Measurements from ENCODE around the gene RLF. TPM values are rescaled to one million over a fixed set of nuclear protein-coding genes. Genes with fewer than 3 reads are reported as not detected.

RLF gene, protein sequence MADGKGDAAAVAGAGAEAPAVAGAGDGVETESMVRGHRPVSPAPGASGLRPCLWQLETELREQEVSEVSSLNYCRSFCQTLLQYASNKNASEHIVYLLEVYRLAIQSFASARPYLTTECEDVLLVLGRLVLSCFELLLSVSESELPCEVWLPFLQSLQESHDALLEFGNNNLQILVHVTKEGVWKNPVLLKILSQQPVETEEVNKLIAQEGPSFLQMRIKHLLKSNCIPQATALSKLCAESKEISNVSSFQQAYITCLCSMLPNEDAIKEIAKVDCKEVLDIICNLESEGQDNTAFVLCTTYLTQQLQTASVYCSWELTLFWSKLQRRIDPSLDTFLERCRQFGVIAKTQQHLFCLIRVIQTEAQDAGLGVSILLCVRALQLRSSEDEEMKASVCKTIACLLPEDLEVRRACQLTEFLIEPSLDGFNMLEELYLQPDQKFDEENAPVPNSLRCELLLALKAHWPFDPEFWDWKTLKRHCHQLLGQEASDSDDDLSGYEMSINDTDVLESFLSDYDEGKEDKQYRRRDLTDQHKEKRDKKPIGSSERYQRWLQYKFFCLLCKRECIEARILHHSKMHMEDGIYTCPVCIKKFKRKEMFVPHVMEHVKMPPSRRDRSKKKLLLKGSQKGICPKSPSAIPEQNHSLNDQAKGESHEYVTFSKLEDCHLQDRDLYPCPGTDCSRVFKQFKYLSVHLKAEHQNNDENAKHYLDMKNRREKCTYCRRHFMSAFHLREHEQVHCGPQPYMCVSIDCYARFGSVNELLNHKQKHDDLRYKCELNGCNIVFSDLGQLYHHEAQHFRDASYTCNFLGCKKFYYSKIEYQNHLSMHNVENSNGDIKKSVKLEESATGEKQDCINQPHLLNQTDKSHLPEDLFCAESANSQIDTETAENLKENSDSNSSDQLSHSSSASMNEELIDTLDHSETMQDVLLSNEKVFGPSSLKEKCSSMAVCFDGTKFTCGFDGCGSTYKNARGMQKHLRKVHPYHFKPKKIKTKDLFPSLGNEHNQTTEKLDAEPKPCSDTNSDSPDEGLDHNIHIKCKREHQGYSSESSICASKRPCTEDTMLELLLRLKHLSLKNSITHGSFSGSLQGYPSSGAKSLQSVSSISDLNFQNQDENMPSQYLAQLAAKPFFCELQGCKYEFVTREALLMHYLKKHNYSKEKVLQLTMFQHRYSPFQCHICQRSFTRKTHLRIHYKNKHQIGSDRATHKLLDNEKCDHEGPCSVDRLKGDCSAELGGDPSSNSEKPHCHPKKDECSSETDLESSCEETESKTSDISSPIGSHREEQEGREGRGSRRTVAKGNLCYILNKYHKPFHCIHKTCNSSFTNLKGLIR (N-terminal part only)
- total RNA-seq (22.4 TPM), polyA plus RNA-seq (10.8 TPM)
- long read RNA-seq, donor 1 = 0 reads
- long read RNA-seq, donor 2, full-length matches to known transcripts = 6 of 6 reads
- long read RNA-seq, donor 2, partial matches to known transcripts = 0 of 6 reads
- long read RNA-seq, donor 2, other reads (novel, unspliced or antisense) = 0 of 6 reads
- long read RNA-seq, donor 3, full-length matches to known transcripts = 12 of 12 reads
- long read RNA-seq, donor 3, partial matches to known transcripts = 0 of 12 reads
- long read RNA-seq, donor 3, other reads (novel, unspliced or antisense) = 0 of 12 reads
- long read RNA-seq, donor 4, full-length matches to known transcripts = 3 of 3 reads
- long read RNA-seq, donor 4, partial matches to known transcripts = 0 of 3 reads
- long read RNA-seq, donor 4, other reads (novel, unspliced or antisense) = 0 of 3 reads
- long read RNA-seq, donor 5, full-length matches to known transcripts = 16 of 77 reads
- long read RNA-seq, donor 5, partial matches to known transcripts = 61 of 77 reads
- long read RNA-seq, donor 5, other reads (novel, unspliced or antisense) = 0 of 77 reads
- long read RNA-seq, donor 6, full-length matches to known transcripts = 6 of 6 reads
- long read RNA-seq, donor 6, partial matches to known transcripts = 0 of 6 reads
- long read RNA-seq, donor 6, other reads (novel, unspliced or antisense) = 0 of 6 reads
- long read RNA-seq, donor 7, full-length matches to known transcripts = 9 of 9 reads
- long read RNA-seq, donor 7, partial matches to known transcripts = 0 of 9 reads
- long read RNA-seq, donor 7, other reads (novel, unspliced or antisense) = 0 of 9 reads
- long read RNA-seq, donor 8 = 0 reads
- long read RNA-seq, donor 9, full-length matches to known transcripts = 2 of 2 reads
- long read RNA-seq, donor 9, partial matches to known transcripts = 0 of 2 reads
- long read RNA-seq, donor 9, other reads (novel, unspliced or antisense) = 0 of 2 reads
- long read RNA-seq, donor 10, full-length matches to known transcripts = 4 of 4 reads
- long read RNA-seq, donor 10, partial matches to known transcripts = 0 of 4 reads
- long read RNA-seq, donor 10, other reads (novel, unspliced or antisense) = 0 of 4 reads

DNA sequence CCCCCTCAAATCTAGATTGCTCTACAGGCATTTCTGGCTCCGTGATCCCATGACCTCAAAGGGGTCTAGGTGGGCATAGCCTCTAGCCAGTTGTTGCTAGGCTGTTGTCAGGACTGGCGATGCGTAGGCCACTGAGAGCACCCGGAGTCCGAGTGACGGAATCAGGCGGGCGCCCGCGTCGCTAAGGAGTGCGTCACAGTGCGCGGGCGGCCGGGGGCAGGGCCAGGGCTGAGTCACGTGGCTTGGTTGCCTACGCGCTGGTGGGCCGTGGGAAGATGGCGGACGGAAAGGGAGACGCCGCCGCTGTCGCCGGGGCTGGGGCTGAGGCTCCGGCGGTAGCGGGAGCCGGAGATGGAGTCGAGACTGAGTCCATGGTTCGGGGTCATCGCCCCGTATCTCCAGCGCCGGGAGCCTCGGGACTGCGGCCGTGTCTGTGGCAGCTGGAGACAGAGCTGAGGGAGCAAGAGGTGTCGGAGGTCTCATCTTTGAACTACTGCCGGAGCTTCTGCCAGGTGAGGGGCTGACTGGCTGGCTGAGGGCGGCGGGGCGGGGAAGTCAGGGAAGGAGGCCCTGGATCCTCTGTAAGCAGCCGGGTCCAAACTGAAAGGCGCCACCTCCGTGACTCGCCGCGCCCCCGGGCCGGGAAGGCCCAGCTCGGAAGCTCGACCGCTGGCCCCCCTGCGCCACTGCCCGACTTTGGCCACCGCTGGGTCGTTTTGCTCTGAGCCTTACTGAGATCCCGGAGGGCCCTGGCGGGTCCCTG, at the start of gene RLF:
Gene RLF (plus strand): TSS at position 263 of the 763 bp plus-strand sequence. CDS start 13 bp downstream, at position 276.
- WGBS = under 1% methylated on average over 62 of the region's 62 CpGs
- H3K27ac ChIP-seq (ENCODE audit: low read depth in 1 of 2, low read length in 1 of 2) = peak within 1 kb of the TSS; percentile 94 to 99
- H3K4me3 ChIP-seq (ENCODE audit: low read length in 2 of 2) = peak within 1 kb of the TSS; percentile 69 to 98
- no peaks in the 10 kb centered on the region for H3K27me3 ChIP-seq (ENCODE audit: control insufficient read depth in 2 of 2, insufficient read depth in 1 of 2, low read length in 1 of 2)
- peaks cover 2 to 13% of the 10 kb centered on the region in 2 donors for H3K4me1 ChIP-seq (ENCODE audit: control insufficient read depth in 2 of 2, insufficient read depth in 2 of 2, low read length in 2 of 2)
- no peaks in the 10 kb centered on the region for H3K9me3 ChIP-seq (ENCODE audit: control insufficient read depth in 2 of 2, insufficient read depth in 1 of 2, low read length in 1 of 2)
- DNase-seq (ENCODE audit: low read depth in 6 of 9, low spot score in 9 of 9) = peak; percentile 85 to 97 (median 92)
- H3K36me3 ChIP-seq (ENCODE audit: control insufficient read depth in 2 of 2, insufficient read depth in 2 of 2, low read length in 1 of 2) = no peaks in the 10 kb centered on the region

DNA sequence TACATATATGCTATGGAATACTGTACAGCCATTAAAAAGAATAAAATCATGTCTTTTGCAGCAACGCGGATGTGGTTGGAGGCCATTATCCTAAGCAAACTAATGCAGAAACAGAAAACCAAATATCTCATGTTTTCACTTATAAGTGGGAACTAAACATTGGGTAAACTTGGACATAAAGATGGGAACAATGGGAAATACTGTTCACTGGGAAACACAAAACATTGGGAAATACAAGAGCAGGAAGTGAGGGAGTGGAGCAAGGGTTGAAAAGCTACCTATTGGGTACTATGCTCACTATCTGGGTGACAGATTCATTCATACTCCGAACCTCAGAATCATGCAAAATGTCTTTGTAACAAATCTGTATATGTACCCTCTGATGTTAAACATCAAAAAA, 46.8 kb upstream of the RLF start:
- 96% methylated on average over 3 of the region's 3 CpGs for WGBS
- Histone ChIP-seq H3K27ac (ENCODE audit: low read depth in 1 of 2, low read length in 1 of 2) (no peak overlapping the region), H3K9me3 (ENCODE audit: control insufficient read depth in 2 of 2, insufficient read depth in 1 of 2, low read length in 1 of 2) (peaks cover 0 to 13% of the 10 kb centered on the region in 2 donors), H3K4me3 (ENCODE audit: low read length in 2 of 2) (no peak overlapping the region), H3K36me3 (ENCODE audit: control insufficient read depth in 2 of 2, insufficient read depth in 2 of 2, low read length in 1 of 2) (no peaks in the 10 kb centered on the region), H3K27me3 (ENCODE audit: control insufficient read depth in 2 of 2, insufficient read depth in 1 of 2, low read length in 1 of 2) (no peaks in the 10 kb centered on the region), H3K4me1 (ENCODE audit: control insufficient read depth in 2 of 2, insufficient read depth in 2 of 2, low read length in 2 of 2) (no peaks in the 10 kb centered on the region)
- DNase-seq (ENCODE audit: low read depth in 6 of 9, low spot score in 9 of 9) = no peak

DNA sequence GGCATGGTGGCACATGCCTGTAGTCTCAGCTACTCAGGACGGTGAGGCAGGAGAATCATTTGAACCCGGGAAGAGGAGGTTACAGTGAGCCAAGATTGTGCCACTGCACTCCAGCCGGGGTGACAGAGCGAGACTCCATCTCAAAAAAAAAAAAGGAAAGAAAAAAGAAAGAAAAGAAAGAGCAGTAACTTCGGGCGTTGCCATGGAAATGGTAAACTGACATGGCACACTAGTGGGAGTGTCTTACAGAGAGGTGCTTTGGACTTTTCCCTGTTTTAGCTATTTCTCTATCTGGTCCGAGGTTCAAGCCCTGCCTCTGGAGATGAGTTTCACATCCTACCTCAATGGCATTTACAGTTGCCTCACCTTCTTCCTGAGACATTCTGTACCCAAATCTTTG, 41.1 kb upstream of the RLF start:
- DNase-seq (ENCODE audit: low read depth in 6 of 9, low spot score in 9 of 9) = no peak
- Histone ChIP-seq H3K9me3 (ENCODE audit: control insufficient read depth in 2 of 2, insufficient read depth in 1 of 2, low read length in 1 of 2) (no peaks in the 10 kb centered on the region), H3K27ac (ENCODE audit: low read depth in 1 of 2, low read length in 1 of 2) (no peak overlapping the region), H3K36me3 (ENCODE audit: control insufficient read depth in 2 of 2, insufficient read depth in 2 of 2, low read length in 1 of 2) (no peaks in the 10 kb centered on the region), H3K4me3 (ENCODE audit: low read length in 2 of 2) (no peak overlapping the region), H3K27me3 (ENCODE audit: control insufficient read depth in 2 of 2, insufficient read depth in 1 of 2, low read length in 1 of 2) (peaks cover 0 to 2% of the 10 kb centered on the region in 2 donors), H3K4me1 (ENCODE audit: control insufficient read depth in 2 of 2, insufficient read depth in 2 of 2, low read length in 2 of 2) (no peaks in the 10 kb centered on the region)
- WGBS = 95% methylated on average over 7 of the region's 7 CpGs

DNA sequence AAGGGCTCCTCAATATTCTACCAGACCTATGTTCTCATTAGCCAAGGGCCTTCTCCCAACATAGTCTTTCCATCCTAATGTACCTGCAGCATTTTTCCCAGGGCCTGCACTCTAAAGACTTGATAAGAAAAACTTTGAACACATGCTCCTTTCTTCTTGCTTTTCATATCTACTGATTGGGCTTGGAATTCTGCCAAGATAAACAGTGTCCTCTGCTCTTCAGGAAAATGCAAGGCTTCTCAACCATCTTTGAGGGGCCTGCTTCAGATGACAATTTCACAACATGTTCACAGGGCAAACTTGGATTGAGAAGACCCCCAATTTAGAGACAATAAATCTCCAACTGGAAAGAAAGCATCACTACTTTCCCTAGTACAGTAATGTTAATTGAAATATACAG, 38.3 kb upstream of the RLF start:
- Histone ChIP-seq H3K4me1 (ENCODE audit: control insufficient read depth in 2 of 2, insufficient read depth in 2 of 2, low read length in 2 of 2) (no peaks in the 10 kb centered on the region), H3K27ac (ENCODE audit: low read depth in 1 of 2, low read length in 1 of 2) (no peak overlapping the region), H3K36me3 (ENCODE audit: control insufficient read depth in 2 of 2, insufficient read depth in 2 of 2, low read length in 1 of 2) (no peaks in the 10 kb centered on the region), H3K27me3 (ENCODE audit: control insufficient read depth in 2 of 2, insufficient read depth in 1 of 2, low read length in 1 of 2) (peaks cover 0 to 2% of the 10 kb centered on the region in 2 donors), H3K4me3 (ENCODE audit: low read length in 2 of 2) (no peak overlapping the region), H3K9me3 (ENCODE audit: control insufficient read depth in 2 of 2, insufficient read depth in 1 of 2, low read length in 1 of 2) (no peaks in the 10 kb centered on the region)
- no peak for DNase-seq (ENCODE audit: low read depth in 6 of 9, low spot score in 9 of 9)

DNA sequence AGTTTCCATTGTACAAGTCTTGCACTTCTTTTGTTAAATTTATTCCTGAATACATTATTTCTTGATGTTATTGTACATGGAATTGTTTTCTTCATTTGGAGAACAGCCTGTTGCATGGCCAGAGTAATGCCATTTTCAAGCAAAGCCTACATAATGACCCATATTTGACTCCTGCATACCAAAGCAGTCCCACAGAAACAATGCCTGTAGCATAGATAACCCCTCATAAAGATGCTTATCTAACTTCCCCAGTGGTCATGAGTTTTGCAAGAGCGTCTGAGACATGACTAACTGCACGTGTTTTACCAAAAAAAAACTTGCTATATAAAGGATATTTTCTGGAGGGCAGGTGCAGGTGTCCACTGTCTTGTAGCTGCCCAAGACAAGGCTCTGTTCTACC, 30.3 kb upstream of the RLF start:
- Histone ChIP-seq H3K9me3 (ENCODE audit: control insufficient read depth in 2 of 2, insufficient read depth in 1 of 2, low read length in 1 of 2) (peaks cover 0 to 9% of the 10 kb centered on the region in 2 donors), H3K4me1 (ENCODE audit: control insufficient read depth in 2 of 2, insufficient read depth in 2 of 2, low read length in 2 of 2) (no peaks in the 10 kb centered on the region), H3K4me3 (ENCODE audit: low read length in 2 of 2) (no peak overlapping the region), H3K36me3 (ENCODE audit: control insufficient read depth in 2 of 2, insufficient read depth in 2 of 2, low read length in 1 of 2) (no peaks in the 10 kb centered on the region), H3K27ac (ENCODE audit: low read depth in 1 of 2, low read length in 1 of 2) (no peak overlapping the region), H3K27me3 (ENCODE audit: control insufficient read depth in 2 of 2, insufficient read depth in 1 of 2, low read length in 1 of 2) (peaks cover 0 to 36% of the 10 kb centered on the region in 2 donors)
- 8% methylated on average over 2 of the region's 2 CpGs for WGBS
- no peak for DNase-seq (ENCODE audit: low read depth in 6 of 9, low spot score in 9 of 9)

DNA sequence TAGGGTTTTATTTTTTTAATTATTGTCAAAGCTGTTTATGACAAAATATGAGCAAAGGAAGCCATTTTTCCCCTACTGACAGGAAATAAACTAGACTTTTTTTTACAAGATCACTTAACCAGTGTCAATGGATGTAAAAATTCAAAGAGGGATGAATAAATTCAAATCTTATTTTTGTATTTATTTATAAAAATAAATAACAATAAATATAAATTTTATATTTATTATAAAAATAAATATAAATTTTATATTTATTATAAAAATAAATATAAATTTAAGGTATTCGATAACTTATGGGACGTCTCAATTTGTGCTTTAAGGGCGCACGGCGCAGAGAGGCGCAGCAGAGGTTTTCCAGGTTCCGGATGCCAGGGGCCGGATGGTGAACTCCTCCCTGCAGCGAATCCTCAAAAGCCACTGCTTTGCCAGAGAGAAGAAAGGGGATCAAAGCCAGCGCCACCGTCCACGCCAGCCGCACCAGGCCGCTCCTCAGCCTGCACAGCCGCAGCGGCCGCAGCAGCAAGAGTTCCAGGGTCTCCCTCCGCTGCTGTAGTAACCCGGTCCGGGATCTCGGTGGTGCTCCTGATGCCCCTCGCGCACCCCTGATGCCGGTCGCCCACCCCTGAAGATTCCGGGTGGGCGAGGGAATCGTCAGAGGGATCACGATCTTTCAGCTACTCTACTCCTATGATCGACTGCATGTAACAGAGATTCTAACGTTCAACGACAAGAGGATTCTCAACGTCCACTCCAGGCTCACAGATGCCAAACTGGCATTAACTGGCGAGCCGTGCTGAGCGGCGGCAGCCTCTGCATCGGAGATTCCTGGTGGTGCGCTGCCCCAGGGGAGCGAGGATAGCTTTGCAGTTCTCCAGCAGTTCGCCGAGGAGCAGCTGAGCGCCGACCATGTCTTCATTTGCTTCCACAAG, 28.5 kb upstream of the RLF start:
- Histone ChIP-seq H3K36me3 (ENCODE audit: control insufficient read depth in 2 of 2, insufficient read depth in 2 of 2, low read length in 1 of 2) (no peaks in the 10 kb centered on the region), H3K27ac (ENCODE audit: low read depth in 1 of 2, low read length in 1 of 2) (no peak overlapping the region), H3K9me3 (ENCODE audit: control insufficient read depth in 2 of 2, insufficient read depth in 1 of 2, low read length in 1 of 2) (peaks cover 0 to 9% of the 10 kb centered on the region in 2 donors), H3K27me3 (ENCODE audit: control insufficient read depth in 2 of 2, insufficient read depth in 1 of 2, low read length in 1 of 2) (peaks cover 0 to 38% of the 10 kb centered on the region in 2 donors), H3K4me1 (ENCODE audit: control insufficient read depth in 2 of 2, insufficient read depth in 2 of 2, low read length in 2 of 2) (no peaks in the 10 kb centered on the region), H3K4me3 (ENCODE audit: low read length in 2 of 2) (no peak overlapping the region)
- no peak for DNase-seq (ENCODE audit: low read depth in 6 of 9, low spot score in 9 of 9)
- WGBS = 70% methylated on average over 44 of the region's 44 CpGs
